ENCODE results near the gene TOLLIP.

GRCh38 chr11:1283091-1283511, 26.3 kb downstream of the TOLLIP start:
- TF ChIP-seq POLR2A (IDR thresholded peaks at IDR 0.05) (no peak), CTCF (IDR thresholded peaks at IDR 0.05) (no peak)

Data from body of pancreas (tissue), 4 donors.